HG03175 (cell line): ENCODE measurements around the gene MSH3.
"Not testable (repeated sequence)": the region's sequence is repeated elsewhere in the genome, so short reads cannot be mapped to it uniquely, and the experiment has no call there.

Experiments used
- ATAC-seq: cut with Tn5 transposase; IDR thresholded peaks from one replicate; pipeline ENCODE4 v1.9.1; 2021; ENCODE audit warnings: mild to moderate bottlenecking, moderate library complexity; ENCODE audit not compliant: unreplicated experiment

MSH3 gene

DNA sequence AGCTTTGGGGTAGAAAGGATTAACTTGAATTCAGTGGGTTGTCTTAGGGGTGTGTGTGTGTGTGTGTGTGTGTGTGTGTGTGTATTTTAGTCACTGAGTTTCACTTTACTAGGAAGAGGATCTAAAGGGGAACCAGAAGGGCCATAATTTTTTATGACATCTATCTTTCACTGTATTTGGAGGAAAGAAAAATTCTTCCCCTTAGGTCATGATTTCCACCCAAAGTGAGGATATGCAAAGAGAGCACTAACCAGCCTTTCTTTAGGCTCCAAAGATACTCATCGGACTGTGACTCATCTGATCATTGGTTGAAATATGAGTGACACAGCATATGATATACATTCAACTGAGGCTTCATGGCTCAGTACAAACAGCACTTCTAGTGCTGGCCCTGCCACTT is 230.5 kb downstream of the MSH3 start:
- no peak for ATAC-seq

DNA sequence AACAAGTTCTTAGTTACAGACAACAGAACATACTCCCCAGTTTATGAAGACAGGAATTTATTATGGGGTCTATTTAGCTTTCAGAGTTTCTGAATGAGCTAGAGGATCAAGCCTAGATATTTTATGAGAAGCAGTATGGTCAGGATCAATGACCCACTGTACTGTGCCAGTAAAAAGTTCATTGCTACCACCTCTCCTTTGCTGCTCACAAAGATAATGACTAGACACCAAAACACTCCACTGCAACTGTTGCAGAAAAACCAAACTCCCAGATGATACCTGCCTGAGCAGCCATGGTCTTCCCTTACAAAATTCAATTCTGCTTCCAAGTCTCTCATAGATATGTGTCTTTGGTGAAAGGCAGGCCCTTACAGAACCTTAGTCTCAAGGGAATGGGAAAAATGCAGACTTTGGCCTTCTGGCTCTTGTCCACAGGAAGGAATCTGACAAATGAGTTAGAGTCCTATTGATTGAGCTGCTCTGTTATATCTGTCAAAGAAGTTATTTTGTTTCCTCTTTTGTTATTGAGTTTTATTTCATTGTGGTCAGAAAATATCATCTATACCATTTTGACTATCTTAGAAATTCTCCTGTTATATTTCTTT is 231.0 kb downstream of the MSH3 start:
- ATAC-seq, result no peak

- ATAC-seq, result no peak
Measured at GRCh38 chr5:80894083-80894482, 239.6 kb downstream of the MSH3 start.

- ATAC-seq, result no peak
Measured at GRCh38 chr5:80895523-80895922, 241.1 kb downstream of the MSH3 start.

DNA sequence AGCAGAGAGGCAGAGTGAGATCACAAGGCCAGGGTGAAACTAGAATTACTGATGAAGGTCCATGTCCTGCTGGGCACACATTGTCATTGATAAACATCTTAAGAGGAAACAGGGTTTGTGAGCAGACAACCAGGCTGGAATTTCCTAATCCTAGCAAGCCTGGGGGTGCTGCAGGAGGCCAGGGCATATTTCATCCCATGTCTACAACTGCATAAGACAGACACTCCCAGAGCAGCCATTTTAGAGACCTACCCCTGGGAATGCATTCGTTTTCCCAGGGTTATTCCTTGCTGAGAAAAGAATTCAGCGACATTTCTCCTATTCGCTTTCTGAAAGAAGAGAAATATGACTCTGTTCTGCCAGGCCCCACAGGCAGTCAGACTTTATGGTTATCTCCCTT is 248.2 kb downstream of the MSH3 start:
- ATAC-seq, result not testable (repeated sequence)

DNA sequence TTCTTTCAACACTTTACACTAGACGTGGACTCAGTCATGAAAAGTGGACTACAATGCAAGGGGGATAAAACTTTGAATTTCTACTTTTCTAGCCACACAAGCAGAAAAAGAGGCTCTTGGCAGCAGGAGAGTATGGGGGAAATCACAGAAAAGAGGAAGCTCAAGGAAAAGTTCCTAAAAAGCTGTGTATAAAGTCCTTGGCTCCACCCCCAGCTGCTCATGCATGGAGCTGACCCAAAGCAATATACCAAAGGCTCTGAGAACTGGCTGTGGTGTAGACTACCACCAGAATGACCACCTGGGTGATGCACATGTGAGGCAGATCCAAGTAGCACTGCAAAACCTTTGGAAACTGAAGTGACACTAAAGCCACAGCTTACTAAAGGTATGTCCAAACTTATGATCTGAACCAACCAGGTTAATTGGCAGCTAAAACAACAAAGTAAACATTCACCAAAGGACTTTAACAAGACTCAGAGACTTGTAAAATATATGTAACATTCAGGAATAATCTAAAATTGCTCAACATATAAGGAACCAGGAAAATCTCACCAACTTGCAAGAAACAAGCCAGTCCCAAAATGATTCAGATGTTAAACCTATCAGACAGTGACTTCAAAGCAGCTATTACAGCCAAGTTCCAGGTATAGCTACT is 250.2 kb downstream of the MSH3 start:
- no peak for ATAC-seq

GRCh38 chr5:80905405-80905804 is 251.0 kb downstream of the MSH3 start:
- no peak for ATAC-seq

- no peak for ATAC-seq
Measured at GRCh38 chr5:80912479-80912878, 258.0 kb downstream of the MSH3 start.

DNA sequence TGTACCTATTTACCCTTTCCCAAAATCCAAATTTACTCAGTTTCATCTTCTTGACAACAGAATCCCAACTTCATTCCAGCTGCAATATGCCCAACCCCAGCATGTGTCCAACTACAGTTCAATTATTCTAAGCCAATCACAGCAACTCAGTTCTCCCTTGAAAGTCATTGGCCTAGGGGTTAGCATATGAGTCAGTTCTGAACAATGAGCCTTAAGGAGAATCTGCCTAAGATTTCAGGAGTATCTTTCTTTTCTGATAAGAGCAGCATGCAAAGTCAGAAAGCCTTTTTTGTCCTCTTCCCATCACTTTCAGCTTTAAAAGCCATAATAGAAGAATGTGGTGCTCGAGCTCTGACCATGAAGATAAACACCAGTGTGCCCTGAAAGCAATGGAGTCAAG is 261.3 kb downstream of the MSH3 start:
- ATAC-seq, result no peak

DNA sequence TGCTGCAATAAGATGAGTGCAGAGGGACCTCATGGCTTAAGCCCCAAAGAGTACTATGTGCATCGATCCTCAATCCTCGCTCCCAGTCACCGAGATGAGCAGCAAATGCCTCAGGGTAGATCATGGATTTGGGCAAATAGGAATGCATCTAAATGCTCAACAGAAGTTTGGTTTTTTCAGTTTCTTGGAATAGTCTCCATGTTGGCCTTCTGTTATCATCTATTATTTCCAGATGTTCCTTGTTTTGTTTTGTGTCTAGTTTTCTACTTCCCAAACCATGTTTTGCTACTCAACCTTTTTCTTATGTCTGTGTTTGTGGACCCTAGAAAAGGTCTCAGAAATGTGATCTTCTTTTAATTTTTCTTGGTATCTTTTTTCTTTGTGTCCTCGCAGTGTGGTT is 262.2 kb downstream of the MSH3 start:
- no peak for ATAC-seq

DNA sequence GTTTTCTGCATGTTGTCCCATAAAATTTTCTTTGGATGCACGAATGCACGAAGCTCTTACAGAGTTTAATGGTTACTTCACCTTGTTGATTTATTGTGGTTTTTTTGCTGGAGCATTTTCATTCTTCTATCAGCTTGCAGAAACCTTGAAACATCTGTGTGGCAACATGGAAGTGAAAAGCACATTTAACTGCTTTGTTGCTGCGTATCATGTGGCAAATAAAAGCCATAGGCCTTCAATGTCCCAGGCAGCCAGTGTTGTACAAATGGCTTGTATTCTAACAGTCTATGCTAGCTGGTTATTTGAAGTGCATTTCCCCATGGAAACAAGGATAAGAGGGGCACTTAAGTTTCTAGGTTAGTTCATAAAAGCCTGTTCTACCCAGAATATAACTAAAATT is 263.2 kb downstream of the MSH3 start:
- no peak for ATAC-seq

- ATAC-seq, result no peak
Measured at GRCh38 chr5:80919678-80920196, 265.3 kb downstream of the MSH3 start.

DNA sequence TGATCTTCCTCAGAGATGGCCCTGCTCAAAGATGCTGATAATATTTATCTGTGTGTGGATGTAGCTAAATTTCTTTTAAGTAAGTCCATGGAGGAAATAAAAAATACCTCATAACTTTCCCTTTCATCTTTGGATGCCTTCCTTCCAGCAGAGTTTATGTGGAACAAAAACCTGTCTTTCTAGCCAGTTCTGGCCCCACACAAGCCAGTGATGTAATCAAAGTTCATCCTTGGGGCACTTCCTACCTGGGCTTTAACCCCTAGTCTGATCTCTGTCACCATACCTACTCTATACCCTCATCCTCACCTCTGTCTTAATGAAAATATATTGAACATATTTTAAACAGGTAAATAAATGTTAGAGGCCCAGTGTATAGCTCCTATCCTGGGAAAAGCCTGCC is 265.9 kb downstream of the MSH3 start:
- ATAC-seq, result no peak

DNA sequence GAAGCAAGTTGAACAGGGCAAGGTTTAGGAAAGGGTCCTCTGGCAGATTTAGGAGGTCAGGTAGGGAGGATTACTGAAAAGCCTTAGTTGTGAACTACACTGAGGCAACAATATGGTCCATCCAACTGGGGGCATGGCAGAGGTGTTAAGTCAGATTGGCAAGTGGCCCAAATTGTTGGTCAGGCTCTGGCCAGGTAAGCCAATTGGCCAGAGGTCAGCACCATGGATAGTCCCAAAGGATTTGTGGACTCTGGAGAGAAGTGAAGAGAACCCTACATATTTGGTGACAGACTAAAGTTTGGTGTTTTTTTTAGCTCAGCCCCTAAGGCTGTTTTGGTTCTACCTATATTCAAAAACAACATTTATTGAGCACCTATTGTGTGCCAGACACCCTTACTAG is 266.6 kb downstream of the MSH3 start:
- ATAC-seq, result no peak

GRCh38 chr5:80925931-80926330 is 271.5 kb downstream of the MSH3 start:
- no peak for ATAC-seq
